Fibroblast of skin of left biceps (primary cell): Measurements from ENCODE around the gene CACNG1.

Source experiments
- DNase-seq, 2 experiments: peaks; one replicate each; pipeline ENCODE4 v3.0.0-alpha.2; 2013; ENCODE audit warnings: low read depth in 2 of 2

CACNG1 gene

DNA sequence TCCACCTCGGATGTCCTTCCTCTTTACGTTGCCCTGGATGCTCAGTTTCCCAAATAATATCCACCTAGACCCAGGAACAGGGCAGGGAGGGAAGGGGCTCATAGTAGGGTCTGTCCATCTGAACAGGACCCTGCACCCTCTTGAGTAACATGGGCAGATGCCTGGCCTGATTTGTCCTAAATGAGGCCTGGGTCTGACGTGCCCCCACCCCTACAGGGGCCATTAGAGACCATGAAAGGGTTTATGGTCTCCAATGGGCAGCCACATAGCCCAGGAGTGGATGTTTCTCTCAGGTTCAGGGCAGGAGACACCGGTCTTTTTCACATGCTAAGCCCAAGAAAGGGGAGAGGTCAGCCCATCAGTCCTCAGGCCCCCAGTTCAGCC, 6.8 kb downstream of the CACNG1 start:
- DNase-seq: no peak

DNA sequence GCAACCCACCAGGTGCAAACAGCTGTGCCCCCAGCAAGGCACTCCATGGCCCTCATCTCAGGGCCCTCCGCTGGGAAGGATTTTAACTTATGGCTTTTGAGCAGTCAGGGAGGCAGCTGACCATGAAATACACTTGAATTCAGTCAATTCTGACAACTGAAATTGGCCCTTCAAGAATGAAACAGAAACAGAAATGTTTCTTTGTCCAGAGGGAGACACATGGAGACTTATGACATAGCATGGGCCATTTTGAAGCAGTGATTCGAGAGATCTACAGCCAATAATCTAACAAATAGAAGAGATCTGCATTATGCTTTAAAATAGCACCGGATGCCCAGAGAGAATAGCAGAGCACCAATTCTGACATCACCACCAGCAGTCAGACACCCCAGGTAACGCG, 7.5 kb downstream of the CACNG1 start:
- DNase-seq: no peak

DNA sequence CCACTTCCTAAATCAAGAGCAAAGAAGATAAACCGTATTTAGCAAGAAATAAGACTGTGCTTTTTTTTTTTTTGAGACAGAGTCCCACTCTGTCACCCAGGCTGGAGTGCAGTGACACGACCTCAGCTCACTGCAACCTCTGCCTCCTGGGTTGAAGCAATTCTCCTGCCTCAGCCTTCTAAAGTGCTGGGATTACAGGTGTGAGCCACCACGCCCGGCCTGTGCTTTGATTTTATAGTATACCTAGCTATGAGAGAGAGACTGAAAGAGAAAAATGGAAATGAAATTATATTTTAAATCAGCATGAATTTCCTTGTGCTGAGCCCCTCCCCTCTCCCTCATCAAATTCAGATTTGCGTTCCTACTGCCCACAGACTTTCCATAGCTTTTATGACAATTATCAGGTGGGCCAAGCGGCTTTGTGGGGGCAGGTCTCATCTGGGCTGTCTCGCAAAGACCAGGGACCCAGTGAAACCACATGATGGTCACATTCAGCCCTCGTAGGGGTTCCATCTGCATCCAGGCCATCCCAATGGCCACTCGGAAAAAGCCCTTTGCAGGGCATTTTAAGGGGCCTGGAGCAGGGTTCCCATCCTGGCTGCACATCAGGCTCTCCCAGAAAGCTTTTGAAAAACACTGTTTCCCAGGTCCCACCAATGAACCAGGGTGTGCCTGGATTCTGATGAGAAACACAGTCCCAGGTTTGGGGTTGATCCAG, 8.5 kb downstream of the CACNG1 start:
- DNase-seq: no peak

DNA sequence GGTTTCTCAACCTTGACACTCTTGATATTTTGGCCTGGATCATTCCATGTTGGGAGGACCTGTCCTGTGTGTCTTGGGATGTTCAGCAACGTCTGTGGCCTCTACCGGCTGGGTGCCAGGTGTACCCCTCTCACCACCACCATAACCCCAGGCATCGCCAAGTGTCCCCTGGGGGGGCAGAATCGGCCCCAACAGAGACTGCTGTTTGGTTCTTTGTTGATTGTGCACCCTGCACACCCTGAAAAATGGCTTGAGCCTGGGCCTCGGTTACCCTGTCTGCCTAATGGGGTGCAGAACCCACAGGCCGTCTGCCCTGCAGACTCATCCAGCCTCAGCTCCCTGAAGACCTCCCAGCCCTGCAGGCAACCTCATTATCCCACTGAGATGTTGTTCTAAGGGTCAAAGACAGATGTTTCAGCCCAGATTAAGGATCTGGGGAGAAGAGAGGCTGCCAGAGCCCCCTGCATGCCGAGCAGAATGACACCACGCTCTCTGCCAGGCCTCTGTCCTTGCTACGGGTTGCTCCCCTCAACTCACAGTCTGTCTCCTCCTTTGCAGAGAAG, 9.2 kb downstream of the CACNG1 start:
- no peak for DNase-seq

DNA sequence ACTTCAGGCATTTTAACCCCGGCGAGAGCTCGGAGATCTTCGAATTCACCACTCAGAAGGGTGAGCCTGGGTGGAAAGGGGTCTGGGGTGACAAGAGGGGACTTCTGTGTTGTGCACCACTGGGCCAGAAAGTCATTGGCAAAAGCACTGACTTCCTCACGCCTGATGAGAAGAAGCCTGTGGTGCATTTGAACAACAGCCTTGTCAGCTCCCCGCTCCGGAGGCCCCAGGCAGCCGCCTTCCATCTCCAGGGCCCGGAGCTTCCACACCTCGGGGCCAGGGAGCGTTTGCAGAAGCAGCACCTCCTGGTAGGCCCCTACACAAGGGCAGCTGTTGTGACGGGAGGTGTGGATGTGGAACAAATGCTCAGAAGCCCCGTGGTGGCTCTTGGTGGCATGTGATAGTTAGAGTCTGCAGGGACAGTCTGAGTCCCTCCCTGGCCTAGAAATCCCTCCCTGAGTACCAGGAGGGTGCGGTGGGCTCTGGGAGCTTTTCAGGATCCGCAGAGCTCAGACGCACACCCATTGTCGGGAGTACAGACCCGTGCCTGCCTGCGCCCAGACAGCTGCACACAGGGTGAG, 9.7 kb downstream of the CACNG1 start:
- no peak for DNase-seq

DNA sequence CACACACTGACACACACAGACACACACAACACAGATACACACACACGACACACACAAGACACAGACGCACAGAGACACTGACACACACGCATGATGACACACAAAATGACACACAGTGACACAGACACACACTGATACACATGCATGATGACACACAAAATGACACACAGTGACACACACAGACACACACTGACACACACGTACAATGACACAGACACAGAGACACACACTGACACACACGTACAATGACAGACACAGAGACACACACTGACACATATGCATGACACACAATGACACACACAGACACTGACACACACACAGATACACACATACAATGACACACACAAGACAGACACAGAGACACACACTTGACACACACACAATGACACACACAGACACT, 10.3 kb downstream of the CACNG1 start:
- no peak for DNase-seq

DNA sequence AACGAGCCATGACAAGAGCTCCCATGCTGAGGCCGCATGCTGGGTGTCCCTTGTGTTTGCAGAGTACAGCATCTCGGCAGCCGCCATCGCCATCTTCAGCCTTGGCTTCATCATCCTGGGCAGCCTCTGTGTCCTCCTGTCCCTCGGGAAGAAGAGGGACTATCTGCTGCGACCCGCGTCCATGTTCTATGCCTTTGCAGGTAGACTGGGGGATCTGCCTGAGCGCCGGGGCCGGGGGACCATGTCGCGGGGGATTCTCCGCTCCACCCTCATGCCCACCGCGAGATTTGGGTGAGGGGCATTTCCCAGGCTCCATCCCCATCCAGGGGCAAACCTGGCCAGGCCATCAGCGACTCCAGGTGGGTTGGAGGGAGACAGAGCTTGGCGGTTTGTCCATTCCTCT, 10.7 kb downstream of the CACNG1 start:
- no peak for DNase-seq

DNA sequence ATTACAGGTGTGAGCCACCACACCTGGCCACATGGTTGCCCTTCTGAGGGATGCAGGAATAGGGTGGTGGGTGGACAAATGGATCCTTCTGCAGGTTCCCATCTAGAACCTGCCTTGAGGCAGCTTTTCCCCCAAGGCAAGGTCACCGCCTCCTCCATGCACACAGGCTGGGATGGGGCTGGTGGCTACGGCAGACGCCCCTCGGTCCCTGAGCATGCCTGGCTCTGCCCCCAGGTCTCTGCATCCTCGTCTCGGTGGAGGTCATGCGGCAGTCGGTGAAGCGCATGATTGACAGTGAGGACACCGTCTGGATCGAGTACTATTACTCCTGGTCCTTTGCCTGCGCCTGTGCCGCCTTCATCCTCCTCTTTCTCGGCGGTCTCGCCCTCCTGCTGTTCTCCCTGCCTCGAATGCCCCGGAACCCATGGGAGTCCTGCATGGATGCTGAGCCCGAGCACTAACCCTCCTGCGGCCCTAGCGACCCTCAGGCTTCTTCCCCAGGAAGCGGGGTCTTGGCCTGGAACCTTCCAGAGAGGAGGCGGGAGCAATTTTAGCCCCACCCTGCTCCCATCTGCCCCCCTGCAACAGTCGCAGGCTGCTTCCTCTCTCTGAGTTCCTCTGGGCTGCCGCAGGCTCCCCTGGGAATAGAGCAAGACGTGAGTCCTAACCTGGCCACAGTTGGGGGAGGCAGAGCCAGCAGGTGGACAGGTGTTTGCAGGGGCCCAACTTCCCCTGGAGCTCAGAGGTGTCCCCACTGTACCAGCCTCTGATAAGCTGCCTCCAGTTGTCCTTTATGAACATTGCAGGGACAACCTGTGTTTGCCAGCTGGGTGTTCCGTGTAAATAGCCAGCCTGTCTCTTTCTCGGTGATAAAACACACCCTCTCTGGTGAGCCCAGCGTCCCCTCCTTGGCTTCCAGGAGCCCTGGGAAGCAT, 11.7 kb downstream of the CACNG1 start:
- DNase-seq: no peak

DNA sequence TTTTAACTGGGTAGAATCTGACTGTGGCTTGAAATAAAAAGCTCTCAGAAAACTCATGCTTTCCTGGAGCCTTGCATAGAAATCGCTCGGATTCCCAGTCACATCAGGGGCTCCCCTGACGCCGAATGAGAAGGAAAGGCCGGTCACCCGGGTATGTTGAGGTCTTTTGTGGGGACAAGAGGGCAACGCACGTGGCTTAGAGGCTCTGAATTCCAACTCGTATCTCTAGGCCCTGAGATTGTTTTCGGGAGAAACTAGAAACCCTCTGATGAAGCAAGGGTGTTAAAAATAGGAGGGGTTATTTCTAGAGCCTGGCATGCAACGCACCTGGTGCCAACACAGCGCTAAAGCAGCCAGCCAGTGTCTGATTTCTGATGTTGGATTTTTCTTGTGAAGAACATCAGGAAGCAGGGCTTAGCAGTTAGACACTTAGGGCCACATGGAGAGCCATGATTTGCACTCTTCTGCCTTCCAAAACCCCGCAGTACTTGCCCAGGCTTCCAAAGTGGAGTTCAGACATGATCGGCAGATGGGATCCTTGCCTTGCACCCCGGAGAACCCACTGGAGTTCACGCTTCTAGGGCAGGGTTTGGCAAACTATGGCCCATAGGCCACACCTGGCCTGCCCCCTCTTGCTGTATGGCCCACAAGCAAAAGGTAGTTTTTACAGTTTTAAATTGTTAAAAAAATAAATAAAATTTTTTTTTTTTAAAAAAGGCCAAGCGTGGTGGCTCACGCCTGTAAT, 12.6 kb downstream of the CACNG1 start:
- DNase-seq: no peak

DNA sequence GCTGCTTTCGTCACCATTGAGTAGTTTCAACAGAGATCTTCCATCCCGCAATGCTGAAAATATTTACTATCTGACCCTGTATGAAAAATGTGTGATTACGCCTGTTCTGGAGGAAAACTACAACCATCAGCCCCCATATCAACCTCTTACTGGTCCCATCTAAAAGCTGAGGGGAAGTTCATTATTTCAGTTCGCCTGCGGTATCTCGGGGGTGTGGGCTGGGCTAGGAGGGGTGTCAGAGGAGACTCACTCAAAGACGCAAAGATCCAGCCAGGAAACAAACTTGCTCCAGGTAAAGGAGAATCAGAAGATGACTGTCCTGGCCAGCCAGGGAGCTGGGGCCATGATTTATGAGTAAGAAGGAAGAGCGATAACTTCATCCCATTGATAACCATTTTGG, 13.7 kb downstream of the CACNG1 start:
- no peak for DNase-seq

DNA sequence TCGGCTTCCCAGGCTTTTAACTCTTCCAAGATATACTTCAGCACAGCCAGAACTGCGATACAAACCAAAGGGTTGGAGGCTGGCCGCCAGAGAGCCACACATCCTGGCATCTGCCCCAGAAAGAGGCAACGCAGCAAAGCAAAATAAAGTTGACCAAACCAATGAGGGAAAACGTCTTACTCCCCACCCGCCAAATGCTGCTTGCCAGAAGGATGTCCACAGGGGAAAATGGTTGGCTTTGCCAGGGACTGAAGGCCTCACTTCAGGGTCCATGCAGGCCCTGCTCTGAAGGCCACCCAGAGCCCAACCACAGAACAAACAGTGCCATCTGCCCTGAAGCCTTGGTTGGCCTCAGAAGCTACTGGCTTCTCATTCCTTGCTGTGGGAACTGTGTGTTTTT, 15.0 kb downstream of the CACNG1 start:
- DNase-seq: no peak

DNA sequence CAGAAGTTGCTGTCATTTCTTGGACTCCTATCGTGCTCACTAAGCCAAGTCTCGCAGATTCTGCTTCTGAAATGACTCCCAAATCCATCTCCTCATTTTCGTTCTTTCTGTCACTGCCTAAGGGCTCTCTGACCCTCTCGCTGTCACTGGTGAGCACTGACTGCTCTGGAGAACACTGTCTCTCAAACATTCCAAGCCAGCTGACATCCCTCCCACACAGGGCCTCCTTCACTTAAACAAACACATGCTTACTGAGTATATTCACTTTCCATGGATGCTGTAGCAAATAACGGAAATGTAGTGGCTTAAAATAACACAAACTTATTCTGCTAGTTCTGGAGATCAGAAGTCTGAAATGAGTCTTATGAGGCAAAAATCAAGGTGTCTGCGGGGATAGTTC, 18.8 kb downstream of the CACNG1 start:
- DNase-seq: no peak

DNA sequence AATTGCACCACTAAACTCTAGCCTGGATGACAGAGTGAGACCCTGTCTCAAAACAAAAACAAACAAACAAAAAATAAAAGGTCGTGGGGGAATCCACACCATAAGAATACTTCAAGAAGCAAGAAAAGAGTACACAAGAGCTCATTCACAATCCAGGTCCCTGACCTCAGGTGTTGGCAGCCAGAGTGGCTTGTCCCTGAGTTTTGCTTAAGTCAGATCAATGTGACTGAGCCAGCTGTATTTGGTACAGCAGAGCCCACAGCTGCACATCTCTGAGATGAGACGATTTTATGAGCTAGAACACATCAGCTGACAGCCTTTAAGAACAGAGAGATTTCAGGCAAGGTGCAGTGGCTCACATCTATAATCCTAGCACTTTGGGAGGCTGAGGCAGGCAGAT, 22.4 kb downstream of the CACNG1 start:
- DNase-seq: no peak

DNA sequence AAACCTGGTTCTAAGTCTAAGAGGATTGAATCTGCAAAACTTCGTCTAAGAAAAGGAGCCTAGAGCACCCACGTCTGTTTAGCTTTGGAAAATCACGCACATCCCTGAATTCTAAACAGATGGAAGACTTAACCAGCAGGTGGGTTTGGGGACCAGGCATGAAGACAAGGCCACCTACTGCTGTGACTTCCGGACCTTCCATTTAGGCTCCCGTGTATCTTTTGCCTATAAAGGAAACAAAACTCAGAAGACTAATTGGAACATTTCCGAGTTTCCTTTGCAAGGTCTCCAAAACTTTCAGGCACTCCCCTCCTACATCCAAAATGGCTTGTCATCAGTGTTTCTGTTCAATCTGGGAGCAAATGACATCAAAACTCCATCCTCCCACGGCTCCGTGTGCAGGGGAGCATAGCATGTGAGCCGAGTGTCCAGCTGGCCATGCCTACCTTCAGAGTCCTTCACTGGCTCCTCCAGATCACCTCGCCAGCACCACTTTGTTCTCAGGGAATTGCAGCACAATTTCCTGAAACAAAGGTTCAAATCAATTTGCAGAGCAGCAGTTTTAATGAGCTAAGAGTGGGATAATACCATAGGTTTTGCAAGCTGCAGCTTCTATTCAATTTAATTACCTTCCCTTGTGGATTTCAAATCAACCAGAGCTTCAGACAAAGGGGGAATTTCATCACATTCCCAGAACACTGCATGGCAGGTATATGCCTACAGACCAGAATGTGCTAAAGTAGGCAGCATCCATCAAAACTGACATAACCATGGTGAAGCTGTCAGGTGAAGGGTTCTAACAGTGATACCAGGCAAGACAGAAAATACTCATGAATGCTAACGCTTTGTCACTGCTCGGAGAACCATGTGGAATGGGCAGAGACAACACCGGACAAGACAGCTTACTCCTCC, 23.5 kb downstream of the CACNG1 start:
- DNase-seq: no peak

DNA sequence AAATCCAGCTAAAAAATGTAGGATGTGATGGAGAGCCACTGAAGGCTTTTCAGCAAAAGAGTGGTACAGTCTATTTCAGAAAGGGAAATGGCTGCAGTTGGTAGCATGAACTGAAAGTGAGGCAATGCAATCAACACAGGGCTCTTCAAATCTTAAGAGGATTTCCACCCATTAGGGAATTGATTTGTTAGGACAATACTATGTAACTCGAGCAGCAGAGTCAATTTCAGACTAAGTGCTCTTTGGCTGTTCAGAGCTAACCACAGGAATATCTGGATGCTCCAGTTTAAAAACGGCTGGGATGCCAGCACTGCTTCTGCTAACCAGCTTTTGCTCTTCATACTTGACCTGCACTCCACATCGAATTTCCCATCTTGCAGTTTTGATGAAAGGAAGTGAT, 24.6 kb downstream of the CACNG1 start:
- no peak for DNase-seq

DNA sequence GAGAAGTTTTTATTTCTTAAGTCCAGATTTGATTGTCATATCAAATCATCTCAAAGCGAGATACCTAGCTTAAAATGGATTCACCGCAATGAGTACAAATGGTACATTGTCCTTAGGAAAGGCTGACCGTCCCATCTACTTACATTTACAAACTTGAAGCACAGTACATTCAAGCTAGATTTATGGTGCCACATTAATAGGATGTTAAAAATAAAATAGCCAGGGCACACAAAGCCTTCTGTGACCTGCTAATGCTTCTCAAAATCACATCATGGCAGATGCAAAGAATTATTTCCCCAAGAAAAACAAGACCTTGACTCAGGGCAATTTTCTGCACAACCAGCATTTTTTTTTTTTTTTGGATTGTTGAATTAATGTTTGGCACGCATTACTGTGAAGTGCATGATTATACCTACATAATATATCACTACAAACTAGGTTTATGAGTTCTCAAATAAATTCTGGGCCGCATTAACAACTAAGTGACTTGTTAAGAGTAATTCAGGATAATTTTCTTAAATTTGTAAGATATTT, 25.3 kb downstream of the CACNG1 start:
- DNase-seq: no peak

DNA sequence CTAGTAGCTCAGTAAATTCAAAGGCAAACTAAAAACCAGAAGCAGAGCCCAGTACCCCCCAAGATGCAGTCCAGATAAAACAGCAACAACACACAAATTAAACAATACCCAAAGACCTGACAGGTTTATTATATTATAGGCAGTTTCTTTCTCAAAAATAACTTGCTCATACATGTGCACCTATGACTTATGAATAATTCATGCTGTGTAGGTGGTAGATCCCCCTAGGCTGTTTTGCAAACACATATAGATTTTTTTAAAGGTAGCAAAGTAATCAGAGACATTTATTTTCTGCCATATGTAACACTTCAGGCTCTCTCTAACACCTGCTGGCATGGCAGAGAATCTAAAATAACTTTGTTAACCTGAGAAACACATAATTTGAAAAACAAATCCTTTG, 27.2 kb downstream of the CACNG1 start:
- DNase-seq: no peak

DNA sequence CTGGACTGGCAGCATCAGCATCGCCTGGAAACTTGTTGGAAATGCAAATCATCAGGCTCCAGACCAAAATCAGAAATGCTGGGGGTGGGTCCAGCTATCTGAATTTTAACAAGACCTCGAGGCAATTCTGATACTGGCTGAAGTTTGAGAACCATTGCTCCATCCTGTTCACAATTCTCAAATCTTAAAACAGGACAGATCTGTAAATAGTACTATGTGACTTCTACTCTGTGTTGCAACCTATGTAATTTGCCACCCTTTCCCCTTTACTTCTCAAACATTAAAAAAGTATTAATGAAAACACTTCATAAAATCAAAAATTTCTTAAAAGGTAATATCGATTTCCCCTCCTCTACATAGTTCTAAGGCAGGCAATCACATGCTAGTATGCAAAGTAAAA, 28.5 kb downstream of the CACNG1 start:
- no peak for DNase-seq

DNA sequence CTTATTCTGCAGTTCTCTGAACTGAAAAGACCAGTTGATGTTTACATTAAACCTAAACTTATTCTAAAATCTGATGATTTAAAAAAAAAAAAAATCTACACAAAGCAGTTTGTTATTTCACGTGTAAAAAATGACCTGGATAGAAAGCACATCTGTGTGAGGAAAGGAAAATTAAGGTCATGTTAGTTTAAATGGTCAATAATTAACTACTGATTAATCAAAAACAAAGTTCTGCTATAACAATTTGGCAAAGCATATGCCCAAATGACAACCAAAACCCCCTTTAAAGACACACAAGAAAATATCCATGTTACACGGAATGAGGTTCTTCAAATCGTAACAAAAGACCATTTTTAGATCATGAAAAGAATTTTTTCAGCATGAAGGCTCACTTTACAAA, 30.4 kb downstream of the CACNG1 start:
- DNase-seq: no peak

DNA sequence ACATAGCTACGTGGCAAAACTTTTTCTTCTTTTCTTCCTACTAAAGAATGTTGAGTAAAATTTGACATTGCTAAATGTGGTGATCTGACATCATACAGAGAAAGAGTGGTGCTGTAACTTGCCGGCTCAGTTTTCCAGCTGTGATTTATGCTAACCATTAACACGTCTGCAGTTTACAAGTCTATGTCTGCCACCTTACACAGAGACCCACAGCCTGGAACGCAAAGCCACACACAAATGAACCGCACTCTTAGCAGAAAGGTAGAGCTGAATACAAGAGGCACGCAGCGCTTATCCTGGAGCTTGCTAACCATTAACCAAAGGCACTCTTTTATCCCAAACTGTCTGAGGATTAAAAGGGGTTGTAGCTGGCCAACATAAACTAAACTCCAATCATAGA, 31.9 kb downstream of the CACNG1 start:
- no peak for DNase-seq

DNA sequence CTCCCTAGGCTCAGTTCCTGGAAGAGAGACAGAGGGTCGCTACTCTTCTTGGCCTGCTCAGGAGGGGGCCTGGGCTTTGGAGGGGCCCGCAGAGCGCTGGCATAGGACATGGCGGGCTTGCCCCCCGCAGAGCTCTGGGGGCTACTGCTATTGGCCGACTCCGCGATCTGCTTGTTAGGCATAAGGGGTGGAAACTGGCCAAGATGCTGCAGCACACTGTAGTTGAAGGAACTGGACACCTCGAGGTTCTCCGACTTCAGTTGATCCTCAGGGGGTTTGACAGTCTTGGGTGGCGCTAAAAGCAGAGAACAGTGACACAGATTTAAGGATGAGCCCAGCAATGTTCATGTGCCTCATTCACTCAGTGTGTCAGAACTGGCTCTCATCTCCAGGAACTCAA, 33.9 kb downstream of the CACNG1 start:
- DNase-seq: no peak
